ENCODE data around the gene ZNF732. TPM values are rescaled to one million over a fixed set of nuclear protein-coding genes. Genes with fewer than 3 reads are reported as not detected.
A peak's percentile ranks its signal among the peaks of the same experiment; 100 is the strongest.
"Not testable (repeated sequence)": the region's sequence is repeated elsewhere in the genome, so short reads cannot be mapped to it uniquely, and the experiment has no call there.

ZNF732 gene
- total RNA-seq, 1 donor = 0.72 TPM

GRCh38 chr4:328729-329128 lies 23.5 kb upstream of the ZNF732 start:
- Histone ChIP-seq H3K79me2 (ENCODE audit: insufficient read depth, low read length) (no peaks in the 10 kb centered on the region), H3K9me3 (ENCODE audit: low read depth, low read length) (peaks cover 2% of the 10 kb centered on the region), H4K20me1 (ENCODE audit: insufficient read depth, low read length) (no peaks in the 10 kb centered on the region), H3K4me1 (ENCODE audit: insufficient read depth, low read length) (no peaks in the 10 kb centered on the region), H3K27ac (ENCODE audit: low read depth, low read length) (no peak overlapping the region), H3K36me3 (ENCODE audit: insufficient read depth, low read length) (no peaks in the 10 kb centered on the region), H3K27me3 (ENCODE audit: insufficient read depth, low read length) (no peaks in the 10 kb centered on the region), H3K4me3 (ENCODE audit: insufficient read depth, low read length) (no peak overlapping the region), H3K4me2 (ENCODE audit: insufficient read depth, low read length) (no peak overlapping the region), H2AFZ (ENCODE audit: low read length) (no peak overlapping the region)
- TF ChIP-seq CTCF (IDR thresholded peaks at IDR 0.05; ENCODE audit: extremely low read depth, low read depth, low read length) = no peak
- no peak for DNase-seq (ENCODE audit: insufficient read length, low spot score, missing footprints)

- H4K20me1 ChIP-seq (ENCODE audit: insufficient read depth, low read length) = no peaks in the 10 kb centered on the region
- H3K27ac ChIP-seq (ENCODE audit: low read depth, low read length) = no peak overlapping the region
- peaks cover 3% of the 10 kb centered on the region for H3K9me3 ChIP-seq (ENCODE audit: low read depth, low read length)
- no peak for TF ChIP-seq CTCF (IDR thresholded peaks at IDR 0.05; ENCODE audit: extremely low read depth, low read depth, low read length)
- H2AFZ ChIP-seq (ENCODE audit: low read length) = no peak overlapping the region
- H3K4me1 ChIP-seq (ENCODE audit: insufficient read depth, low read length) = no peaks in the 10 kb centered on the region
- H3K27me3 ChIP-seq (ENCODE audit: insufficient read depth, low read length) = no peaks in the 10 kb centered on the region
- H3K4me3 ChIP-seq (ENCODE audit: insufficient read depth, low read length) = no peak overlapping the region
- no peak for DNase-seq (ENCODE audit: insufficient read length, low spot score, missing footprints)
- no peaks in the 10 kb centered on the region for H3K79me2 ChIP-seq (ENCODE audit: insufficient read depth, low read length)
- H3K4me2 ChIP-seq (ENCODE audit: insufficient read depth, low read length) = no peak overlapping the region
- H3K36me3 ChIP-seq (ENCODE audit: insufficient read depth, low read length) = no peaks in the 10 kb centered on the region
These were observed 9.1 kb upstream of the ZNF732 start for GRCh38 chr4:314296-314903.

- H3K4me2 ChIP-seq (ENCODE audit: insufficient read depth, low read length) = no peak overlapping the region
- no peak for TF ChIP-seq CTCF (IDR thresholded peaks at IDR 0.05; ENCODE audit: extremely low read depth, low read depth, low read length)
- H4K20me1 ChIP-seq (ENCODE audit: insufficient read depth, low read length) = no peaks in the 10 kb centered on the region
- DNase-seq (ENCODE audit: insufficient read length, low spot score, missing footprints) = no peak
- peaks cover 3% of the 10 kb centered on the region for H3K9me3 ChIP-seq (ENCODE audit: low read depth, low read length)
- H3K36me3 ChIP-seq (ENCODE audit: insufficient read depth, low read length) = no peaks in the 10 kb centered on the region
- no peak overlapping the region for H2AFZ ChIP-seq (ENCODE audit: low read length)
- no peaks in the 10 kb centered on the region for H3K27me3 ChIP-seq (ENCODE audit: insufficient read depth, low read length)
- no peaks in the 10 kb centered on the region for H3K4me1 ChIP-seq (ENCODE audit: insufficient read depth, low read length)
- no peak overlapping the region for H3K4me3 ChIP-seq (ENCODE audit: insufficient read depth, low read length)
- H3K27ac ChIP-seq (ENCODE audit: low read depth, low read length) = no peak overlapping the region
- no peaks in the 10 kb centered on the region for H3K79me2 ChIP-seq (ENCODE audit: insufficient read depth, low read length)
These were observed 4.5 kb upstream of the ZNF732 start for GRCh38 chr4:309807-310206.

GRCh38 chr4:306551-306961 lies 1.3 kb upstream of the ZNF732 start:
- no peaks in the 10 kb centered on the region for H4K20me1 ChIP-seq (ENCODE audit: insufficient read depth, low read length)
- no peaks in the 10 kb centered on the region for H3K79me2 ChIP-seq (ENCODE audit: insufficient read depth, low read length)
- H3K27me3 ChIP-seq (ENCODE audit: insufficient read depth, low read length) = no peaks in the 10 kb centered on the region
- TF ChIP-seq CTCF (IDR thresholded peaks at IDR 0.05; ENCODE audit: extremely low read depth, low read depth, low read length) = no peak
- no peaks in the 10 kb centered on the region for H3K36me3 ChIP-seq (ENCODE audit: insufficient read depth, low read length)
- no peaks in the 10 kb centered on the region for H3K9me3 ChIP-seq (ENCODE audit: low read depth, low read length)
- H3K4me2 ChIP-seq (ENCODE audit: insufficient read depth, low read length) = no peak overlapping the region
- H3K4me1 ChIP-seq (ENCODE audit: insufficient read depth, low read length) = no peaks in the 10 kb centered on the region
- H3K27ac ChIP-seq (ENCODE audit: low read depth, low read length) = no peak overlapping the region
- no peak overlapping the region for H2AFZ ChIP-seq (ENCODE audit: low read length)
- no peak overlapping the region for H3K4me3 ChIP-seq (ENCODE audit: insufficient read depth, low read length)
- DNase-seq (ENCODE audit: insufficient read length, low spot score, missing footprints) = no peak

- peak overlapping the region; percentile 72 for H3K4me3 ChIP-seq (ENCODE audit: insufficient read depth, low read length)
- not testable (repeated sequence) for H4K20me1 ChIP-seq (ENCODE audit: insufficient read depth, low read length); H3K79me2 ChIP-seq (ENCODE audit: insufficient read depth, low read length); DNase-seq (ENCODE audit: insufficient read length, low spot score, missing footprints); H3K27me3 ChIP-seq (ENCODE audit: insufficient read depth, low read length); H3K9me3 ChIP-seq (ENCODE audit: low read depth, low read length); H3K4me1 ChIP-seq (ENCODE audit: insufficient read depth, low read length); H3K36me3 ChIP-seq (ENCODE audit: insufficient read depth, low read length); H3K27ac ChIP-seq (ENCODE audit: low read depth, low read length)
- H2AFZ ChIP-seq (ENCODE audit: low read length) = peak overlapping the region; percentile 85
- peak overlapping the region; percentile 71 for H3K4me2 ChIP-seq (ENCODE audit: insufficient read depth, low read length)
These were observed 758 bp downstream of the ZNF732 start for GRCh38 chr4:304516-304915.

Measured in osteoblast (primary cell).